Fibroblast of mammary gland (primary cell): Measurements from ENCODE around the gene UBXN11.

Experiments used
- DNase-seq: peaks from one replicate; pipeline ENCODE4 v3.0.0-alpha.2; 2010; ENCODE audit warnings: low read depth
- H3K4me3 ChIP-seq: 2 replicates; pipeline ENCODE4 v1.5.1; 2011; ENCODE audit warnings: low read depth, mild to moderate bottlenecking, low read length, moderate library complexity; ENCODE audit not compliant: control insufficient read depth
- TF ChIP-seq, protein P1 (sequence below): conservative IDR thresholded peaks from 2 replicates; pipeline ENCODE4 v1.5.1; 2011; ENCODE audit warnings: low read depth, low read length, inconsistent platforms; ENCODE audit not compliant: control insufficient read depth, insufficient read depth

The UBXN11 gene

DNA sequence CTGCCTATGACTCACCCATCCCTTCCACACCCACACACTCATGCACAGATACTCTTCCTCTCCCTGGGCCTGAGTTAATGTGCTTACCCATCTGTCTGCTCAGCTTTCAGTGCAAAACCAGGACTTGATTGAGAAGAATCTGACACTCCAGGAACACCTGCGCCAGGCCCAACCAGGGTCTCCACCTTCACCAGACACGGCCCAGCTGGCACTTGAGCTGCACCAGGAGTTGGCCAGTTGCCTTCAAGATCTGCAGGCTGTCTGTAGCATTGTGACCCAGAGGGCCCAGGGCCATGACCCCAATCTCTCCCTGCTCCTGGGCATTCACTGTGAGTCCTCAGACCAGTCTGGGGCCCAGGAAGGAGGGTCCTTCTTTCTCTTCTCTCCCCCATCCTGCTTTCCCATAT is 30.0 kb downstream of the UBXN11 start:
- no peak overlapping the region for H3K4me3 ChIP-seq
- no peak for DNase-seq
- TF ChIP-seq, protein P1, sequence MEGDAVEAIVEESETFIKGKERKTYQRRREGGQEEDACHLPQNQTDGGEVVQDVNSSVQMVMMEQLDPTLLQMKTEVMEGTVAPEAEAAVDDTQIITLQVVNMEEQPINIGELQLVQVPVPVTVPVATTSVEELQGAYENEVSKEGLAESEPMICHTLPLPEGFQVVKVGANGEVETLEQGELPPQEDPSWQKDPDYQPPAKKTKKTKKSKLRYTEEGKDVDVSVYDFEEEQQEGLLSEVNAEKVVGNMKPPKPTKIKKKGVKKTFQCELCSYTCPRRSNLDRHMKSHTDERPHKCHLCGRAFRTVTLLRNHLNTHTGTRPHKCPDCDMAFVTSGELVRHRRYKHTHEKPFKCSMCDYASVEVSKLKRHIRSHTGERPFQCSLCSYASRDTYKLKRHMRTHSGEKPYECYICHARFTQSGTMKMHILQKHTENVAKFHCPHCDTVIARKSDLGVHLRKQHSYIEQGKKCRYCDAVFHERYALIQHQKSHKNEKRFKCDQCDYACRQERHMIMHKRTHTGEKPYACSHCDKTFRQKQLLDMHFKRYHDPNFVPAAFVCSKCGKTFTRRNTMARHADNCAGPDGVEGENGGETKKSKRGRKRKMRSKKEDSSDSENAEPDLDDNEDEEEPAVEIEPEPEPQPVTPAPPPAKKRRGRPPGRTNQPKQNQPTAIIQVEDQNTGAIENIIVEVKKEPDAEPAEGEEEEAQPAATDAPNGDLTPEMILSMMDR = no peak

DNA sequence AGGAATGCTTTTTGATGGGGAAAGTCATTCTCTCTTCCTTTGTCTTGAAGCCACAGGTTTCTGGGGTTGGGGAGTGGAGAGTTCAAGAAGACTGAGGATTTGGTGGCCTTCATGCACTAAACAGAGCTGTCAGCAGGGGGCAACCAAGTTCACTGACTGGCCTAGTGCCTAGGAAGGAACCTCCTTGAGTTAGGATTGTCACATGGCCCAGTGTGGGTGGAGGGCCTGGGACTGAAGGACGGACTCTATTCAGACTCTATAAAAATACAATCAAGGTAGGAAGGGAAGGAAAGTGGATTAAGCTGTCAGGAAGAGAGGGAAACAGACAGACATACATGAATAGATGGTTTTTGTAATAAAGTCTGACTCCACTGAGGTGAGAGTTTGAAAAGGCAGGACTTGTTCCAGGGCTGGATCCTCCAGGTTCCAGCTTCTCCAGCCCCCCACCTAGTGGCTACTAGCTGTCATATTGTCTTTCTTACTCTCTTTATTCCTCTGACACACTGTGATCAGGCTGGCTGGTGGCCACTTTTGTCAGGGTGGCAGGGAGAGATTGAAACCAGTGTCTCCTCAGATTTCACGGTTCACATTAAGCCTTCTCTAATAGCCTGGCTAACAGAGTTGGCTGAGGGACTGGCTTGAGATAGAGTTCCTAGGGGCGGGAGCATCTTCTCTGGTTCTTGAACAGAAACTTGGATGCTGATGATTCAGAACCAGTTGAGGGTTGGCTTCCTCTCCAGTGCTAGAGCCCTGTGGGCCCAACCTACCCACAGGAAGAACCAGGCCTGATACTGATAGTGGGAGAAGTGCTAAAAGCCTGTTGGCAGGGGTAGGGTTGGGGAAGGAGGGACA is 30.6 kb downstream of the UBXN11 start:
- H3K4me3 ChIP-seq = no peak overlapping the region
- peak; percentile 99 for DNase-seq
- TF ChIP-seq, protein P1 = peak; percentile 72

DNA sequence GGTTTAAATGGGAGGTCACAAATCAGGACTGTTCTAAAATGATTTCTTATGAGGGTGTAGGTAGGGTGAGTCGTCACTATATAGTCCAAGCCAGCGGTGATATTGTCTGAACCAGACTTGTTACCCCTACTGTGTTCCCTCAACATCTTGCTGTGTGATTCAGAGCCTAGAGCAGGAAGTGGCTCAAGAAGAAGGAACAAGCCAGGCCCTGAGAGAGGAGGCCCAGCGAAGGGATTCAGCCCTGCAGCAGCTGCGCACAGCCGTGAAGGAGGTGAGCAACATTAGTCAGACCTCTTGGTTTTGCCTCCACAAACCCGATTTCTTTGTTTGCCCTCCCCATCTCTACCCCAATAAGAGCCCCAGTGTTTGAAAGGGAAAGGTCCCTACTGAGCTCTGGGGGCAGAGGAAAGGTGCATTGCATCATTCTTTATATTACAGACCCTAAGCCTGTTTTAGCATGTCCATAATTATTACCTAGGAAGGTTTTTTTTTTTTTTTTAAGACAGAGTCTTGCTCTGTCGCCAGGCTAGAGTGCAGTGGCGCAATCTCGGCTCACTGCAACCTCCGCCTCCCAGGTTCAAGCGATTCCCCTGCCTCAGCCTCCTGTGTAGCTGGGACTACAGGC is 31.5 kb downstream of the UBXN11 start:
- TF ChIP-seq, protein P1 = no peak
- H3K4me3 ChIP-seq = no peak overlapping the region
- peak; percentile 77 for DNase-seq

DNA sequence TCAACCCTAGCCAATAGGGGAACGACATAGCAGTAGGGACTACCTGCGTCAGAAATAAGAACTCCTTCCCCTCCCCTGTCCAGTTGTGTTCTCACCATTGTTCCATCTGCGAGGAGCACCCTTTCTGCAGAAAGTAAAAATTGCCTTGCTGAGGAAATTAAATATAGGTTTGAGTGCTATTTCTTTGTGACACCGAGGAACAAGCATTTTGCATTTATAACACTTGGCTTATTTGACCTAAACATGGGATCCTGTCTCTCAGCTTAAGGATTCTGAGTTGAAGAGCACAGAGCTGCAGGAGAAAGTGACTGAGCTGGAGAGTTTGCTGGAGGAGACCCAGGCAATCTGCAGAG is 37.3 kb downstream of the UBXN11 start:
- TF ChIP-seq, protein P1 = no peak
- H3K4me3 ChIP-seq = no peak overlapping the region
- no peak for DNase-seq

DNA sequence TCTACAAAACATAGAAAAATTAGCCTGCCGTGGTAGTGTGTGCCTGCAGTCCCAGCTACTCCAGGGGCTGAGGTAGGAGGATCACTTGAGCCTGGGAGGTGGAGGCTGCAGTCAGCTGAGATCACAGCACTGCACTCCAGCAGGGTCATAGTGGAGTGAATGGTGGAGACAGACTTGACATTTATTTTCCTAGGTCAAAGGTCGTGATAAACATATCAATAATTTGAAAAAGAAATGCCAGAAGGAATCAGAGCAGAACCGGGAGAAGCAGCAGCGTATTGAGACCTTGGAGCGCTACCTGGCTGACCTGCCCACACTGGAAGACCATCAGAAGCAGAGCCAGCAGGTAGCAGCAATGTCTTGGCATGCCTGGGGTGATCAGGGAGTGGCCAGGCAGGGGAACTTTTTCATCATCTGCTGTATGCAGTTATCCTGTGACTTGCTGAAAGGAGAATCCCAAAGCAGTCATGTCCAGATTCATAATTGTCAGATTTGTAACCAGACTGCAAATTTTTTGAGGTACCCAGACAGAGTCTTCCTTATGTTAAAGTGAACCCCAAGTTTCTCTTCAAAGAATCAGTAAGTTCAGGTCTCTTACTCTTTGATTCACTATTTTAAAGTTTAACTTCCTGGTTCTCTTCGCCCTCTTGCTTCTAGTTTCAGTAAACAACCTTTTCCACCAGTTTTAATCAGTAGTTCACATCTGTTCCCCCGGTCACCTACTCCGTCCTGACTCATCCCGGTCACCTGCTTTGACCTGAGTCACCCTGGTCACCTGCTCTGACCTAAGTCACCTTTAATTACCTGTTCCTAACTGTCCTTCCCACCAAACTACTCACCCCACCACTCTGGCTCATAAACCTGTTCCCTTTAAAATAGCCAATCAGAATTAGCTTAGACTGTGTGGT is 37.9 kb downstream of the UBXN11 start:
- H3K4me3 ChIP-seq = no peak overlapping the region
- TF ChIP-seq, protein P1 = no peak
- DNase-seq = no peak

DNA sequence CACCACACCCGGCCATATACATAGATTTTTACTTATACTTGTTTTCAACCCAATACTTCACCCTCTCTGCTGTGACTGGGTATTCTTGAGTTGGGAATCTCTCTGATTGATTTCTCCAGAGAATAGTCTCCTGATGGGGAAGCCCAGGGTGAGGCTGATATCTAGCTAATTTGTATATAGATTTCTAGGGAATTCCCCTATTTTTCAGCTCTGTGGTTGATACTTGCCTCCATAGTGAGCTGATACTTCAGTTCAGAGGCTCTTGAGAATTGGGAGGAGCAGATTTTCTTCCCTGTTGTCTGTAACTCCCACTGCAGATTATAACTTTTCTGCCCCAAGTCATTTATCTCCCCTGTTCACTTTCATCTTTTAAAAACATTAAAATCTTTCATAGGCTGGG is 41.0 kb downstream of the UBXN11 start:
- DNase-seq = no peak
- H3K4me3 ChIP-seq = no peak overlapping the region
- TF ChIP-seq, protein P1 = no peak
